Cortex of kidney (tissue), 1 donor: Measurements from ENCODE around the gene PYGO1.
"Not testable (repeated sequence)": the region's sequence is repeated elsewhere in the genome, so short reads cannot be mapped to it uniquely, and the experiment has no call there.

Source experiments
- DNase-seq: peaks from one replicate; lab custom pipeline; 2025; lab: John Stamatoyannopoulos, UW

Gene PYGO1

GRCh38 chr15:55564347-55565145 lies 23.6 kb downstream of the PYGO1 start:
- DNase-seq = no peak

DNA sequence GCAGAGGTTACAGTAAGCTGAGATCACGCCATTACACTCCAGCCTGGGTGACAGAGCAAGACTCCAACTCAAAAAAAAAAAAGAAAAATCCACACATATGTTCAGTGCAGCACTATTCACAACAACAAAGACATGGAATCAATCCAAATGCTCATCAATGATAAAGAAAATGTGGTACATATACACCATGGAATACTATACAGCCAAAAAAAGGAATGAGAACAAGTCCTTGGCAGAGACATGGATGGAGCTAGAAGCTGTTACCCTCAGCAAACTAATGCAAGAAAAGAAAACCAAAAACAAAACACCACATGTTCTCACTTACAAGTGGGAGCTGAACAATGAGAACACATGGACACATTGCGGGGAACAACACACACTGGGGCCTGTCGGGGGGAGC lies 25.5 kb downstream of the PYGO1 start:
- DNase-seq = no peak

GRCh38 chr15:55555089-55555488 lies 33.1 kb downstream of the PYGO1 start:
- no peak for DNase-seq

GRCh38 chr15:55552926-55553325 lies 35.2 kb downstream of the PYGO1 start:
- no peak for DNase-seq

GRCh38 chr15:55552451-55552850 lies 35.7 kb downstream of the PYGO1 start:
- no peak for DNase-seq

DNA sequence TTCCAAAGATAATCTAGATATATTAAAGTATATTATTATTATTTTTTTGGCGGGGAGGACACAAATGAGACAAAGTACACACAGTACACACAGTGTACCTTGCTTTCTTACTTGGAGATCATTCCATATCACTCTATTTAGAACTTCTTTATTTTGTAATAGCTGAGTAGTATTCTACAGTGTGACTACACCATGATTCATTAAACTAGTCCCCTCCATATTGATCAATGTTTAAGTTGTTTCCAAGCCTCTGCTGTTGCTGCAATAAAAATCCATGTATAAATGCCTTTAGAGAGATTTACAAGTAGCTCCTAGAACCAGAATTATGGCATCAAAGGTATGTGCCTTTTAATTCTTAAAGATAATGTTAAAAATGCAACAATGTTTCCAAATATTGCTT lies 38.8 kb downstream of the PYGO1 start:
- no peak for DNase-seq

GRCh38 chr15:55546718-55547117 lies 41.4 kb downstream of the PYGO1 start:
- DNase-seq = no peak

DNA sequence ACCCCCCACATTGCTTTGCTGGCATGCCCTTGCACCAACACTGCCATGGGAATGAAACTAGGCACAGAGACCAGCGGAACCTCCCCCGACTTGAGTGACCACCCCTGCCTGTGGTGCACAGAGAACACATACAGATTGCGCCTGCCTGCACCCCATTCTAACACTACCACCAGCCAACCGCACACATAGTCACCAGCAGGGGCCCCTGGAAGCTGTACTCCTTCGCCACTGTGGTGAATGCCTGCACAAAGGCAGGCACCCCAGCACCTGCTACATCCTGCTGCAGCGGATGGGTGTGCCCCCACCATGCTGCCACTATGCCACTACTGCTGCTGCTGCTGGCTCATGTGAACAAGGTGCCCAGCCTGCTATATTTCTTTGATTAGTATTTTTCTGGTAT lies 52.7 kb downstream of the PYGO1 start:
- DNase-seq = no peak

- no peak for DNase-seq
These were observed 55.2 kb downstream of the PYGO1 start for GRCh38 chr15:55532944-55533343.

- DNase-seq = no peak
These were observed 57.3 kb downstream of the PYGO1 start for GRCh38 chr15:55530861-55531313.

DNA sequence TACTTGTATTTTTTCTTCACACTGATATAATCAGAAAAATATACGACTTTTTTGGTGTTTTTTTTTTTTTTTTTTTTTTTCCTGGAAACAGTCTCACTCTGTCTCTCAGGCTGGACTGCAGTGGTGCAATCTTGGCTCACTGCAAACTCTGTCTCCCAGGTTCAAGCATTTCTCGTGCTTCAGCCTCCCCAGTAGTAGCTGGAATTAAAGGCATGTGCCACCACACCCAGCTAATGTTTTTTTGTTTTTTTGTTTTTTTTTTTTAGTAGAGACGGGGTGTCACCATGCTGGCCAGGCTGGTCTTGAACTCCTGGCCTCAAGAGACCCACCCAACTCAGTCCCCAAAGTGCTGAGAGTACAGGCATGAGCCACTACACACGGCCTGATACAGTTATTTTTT lies 59.3 kb downstream of the PYGO1 start:
- DNase-seq = no peak

DNA sequence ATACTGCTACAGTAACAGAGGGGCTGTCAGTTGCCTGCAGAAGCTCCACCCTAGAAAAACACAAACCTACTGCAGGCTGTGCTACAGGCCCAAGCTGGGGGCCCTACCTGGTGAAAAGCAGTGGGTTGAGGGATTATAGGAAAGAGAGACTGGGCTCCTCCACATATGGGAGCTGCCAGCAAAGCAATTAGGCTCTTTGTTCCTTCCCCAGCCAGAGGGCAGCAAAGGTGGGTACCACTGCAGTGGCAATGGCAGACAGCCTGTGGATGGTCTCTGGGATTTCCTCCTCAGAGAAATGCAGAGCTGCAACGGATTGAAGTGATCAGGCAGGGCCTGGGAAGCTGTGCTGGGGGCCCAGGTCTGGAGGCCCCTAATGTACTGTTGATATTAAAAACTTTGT lies 61.0 kb downstream of the PYGO1 start:
- DNase-seq = no peak

- no peak for DNase-seq
These were observed 61.5 kb downstream of the PYGO1 start for GRCh38 chr15:55526559-55527036.

GRCh38 chr15:55522742-55523450 lies 65.2 kb downstream of the PYGO1 start:
- no peak for DNase-seq

DNA sequence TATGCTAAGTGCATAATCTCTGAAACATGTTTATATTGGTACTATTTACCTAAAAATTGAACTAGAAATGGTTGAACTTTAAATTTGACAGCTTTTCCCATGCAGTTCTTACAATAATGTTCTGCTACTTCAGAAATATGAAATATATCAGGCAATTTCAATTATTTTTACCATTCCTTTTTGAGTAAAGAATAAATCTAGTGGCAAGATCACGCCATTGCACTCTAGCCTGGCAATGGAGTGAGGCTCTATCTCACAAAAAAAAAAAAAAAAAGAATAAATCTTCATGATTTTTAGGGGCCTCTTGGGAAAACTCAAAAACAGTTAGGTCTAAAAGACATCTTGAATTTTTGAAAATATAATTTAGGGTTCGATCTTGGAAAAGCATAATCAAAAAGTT lies 69.5 kb downstream of the PYGO1 start:
- no peak for DNase-seq

DNA sequence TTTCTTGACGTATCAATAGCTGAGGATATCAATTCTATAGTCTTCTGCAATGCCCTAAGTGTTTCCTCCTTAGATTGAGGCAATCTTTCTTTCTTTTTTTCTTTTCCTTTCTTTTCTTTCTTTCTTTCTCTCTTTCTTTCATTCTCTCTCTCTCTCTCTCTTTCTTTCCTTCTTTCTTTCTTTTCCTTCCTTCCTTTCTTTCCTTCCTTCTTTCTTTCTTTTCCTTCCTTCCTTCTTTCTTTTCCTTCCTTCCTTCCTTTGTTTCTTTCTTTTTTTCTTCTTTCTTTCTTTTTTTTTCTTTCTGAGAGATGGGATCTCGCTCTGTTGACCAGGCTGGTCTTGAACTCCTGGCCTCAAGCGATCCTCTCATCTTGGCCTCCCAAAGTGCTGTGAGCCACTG lies 70.1 kb downstream of the PYGO1 start:
- no peak for DNase-seq

GRCh38 chr15:55515991-55516776 lies 72.0 kb downstream of the PYGO1 start:
- DNase-seq = no peak

GRCh38 chr15:55515491-55515890 lies 72.7 kb downstream of the PYGO1 start:
- no peak for DNase-seq

GRCh38 chr15:55514414-55514850 lies 73.7 kb downstream of the PYGO1 start:
- no peak for DNase-seq

DNA sequence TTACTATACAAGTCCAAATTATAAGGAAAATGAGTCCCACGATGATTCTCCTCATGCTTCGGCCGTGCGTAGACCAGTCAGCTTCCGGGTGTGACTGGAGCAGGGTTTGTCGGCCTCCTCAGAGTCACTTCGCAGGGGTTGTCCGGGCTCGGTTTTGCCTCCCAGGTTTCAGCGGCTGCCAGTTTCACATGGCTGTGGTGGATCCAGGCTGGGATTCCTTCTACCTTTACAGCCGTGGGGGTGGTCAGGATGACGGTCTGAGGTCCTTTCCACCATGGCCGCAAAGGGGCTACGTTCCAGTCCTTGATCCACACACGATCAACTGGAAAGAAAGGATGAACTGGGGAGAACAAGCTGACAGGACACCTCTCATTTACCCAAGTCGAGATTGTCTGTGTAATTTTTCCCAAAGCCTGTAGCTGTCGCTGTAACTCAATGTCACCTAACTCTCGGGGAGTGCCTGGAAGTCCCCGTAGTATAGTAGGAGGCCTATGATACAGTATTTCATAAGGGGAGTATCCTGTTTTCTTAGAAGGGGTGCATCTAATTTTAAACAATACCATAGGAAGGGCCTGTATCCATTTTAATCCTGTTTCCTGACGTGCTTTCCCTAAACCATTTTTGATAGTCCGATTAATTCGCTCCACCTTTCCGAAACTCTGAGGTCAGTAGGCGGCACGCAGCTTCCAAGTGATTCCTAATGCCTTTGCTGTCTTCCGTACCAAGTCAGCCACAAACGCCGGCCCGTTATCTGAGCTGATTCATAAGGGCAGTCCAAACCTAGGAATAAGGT lies 74.3 kb downstream of the PYGO1 start:
- not testable (repeated sequence) for DNase-seq

GRCh38 chr15:55513152-55513551 lies 75.0 kb downstream of the PYGO1 start:
- DNase-seq = no peak

DNA sequence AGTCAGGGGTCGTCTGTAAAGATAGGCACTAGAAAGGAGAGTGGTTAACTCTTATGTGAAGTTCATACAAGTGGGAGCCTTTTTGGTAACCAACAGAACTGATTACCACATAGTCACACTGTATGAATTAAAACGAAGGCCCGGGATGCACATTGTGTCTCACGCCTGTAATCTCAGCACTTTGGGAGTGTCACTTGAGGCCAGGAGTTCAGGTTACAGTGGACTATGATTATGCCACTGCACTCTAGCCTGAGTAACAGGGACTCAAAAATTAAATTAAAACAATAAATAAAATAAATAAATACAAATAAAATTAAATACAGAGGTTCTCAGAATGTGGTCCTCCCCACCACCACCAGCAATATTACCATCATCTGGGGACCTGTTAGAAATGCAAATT lies 80.6 kb downstream of the PYGO1 start:
- no peak for DNase-seq
